ENCODE data around the gene RAB17.

- TF ChIP-seq TAF1 (IDR thresholded peaks at IDR 0.05; ENCODE audit: borderline replicate concordance, insufficient read depth, low read length) (no peak), POLR2AphosphoS5 (IDR thresholded peaks at IDR 0.05; ENCODE audit: low read depth, low read length) (no peak), REST (IDR thresholded peaks at IDR 0.05; ENCODE audit: insufficient read depth in 1 of 2, low read depth in 2 of 2, low read length in 2 of 2) (no peak)
Observed at GRCh38 chr2:237626813-237627440, 36.4 kb upstream of the RAB17 start.
